ENCODE results near the gene TMOD1. TPM values are rescaled to one million over a fixed set of nuclear protein-coding genes. Genes with fewer than 3 reads are reported as not detected.
"Not testable (repeated sequence)": the region's sequence is repeated elsewhere in the genome, so short reads cannot be mapped to it uniquely, and the experiment has no call there.

The TMOD1 gene
- total RNA-seq, 1 donor from 2014 or later, result not detected

DNA sequence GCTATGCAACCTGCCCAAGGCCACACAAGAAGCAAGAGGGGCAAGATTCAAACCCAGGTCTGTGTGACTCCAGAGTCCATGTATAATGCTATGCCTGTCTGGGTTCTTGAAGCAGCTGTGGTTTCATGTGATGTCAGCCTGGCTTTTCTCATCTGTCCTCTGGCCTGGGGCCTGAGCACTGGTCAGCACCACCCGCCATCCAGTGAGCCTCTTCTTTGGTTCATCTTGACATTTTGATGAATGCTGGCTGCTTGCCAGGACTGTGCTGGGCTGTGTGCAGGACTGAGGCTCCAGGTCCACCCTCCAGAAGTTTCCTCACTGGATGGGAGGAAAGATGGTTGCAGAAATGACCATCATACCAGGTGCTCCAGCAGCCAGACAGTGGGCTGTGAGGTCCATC, 70.2 kb downstream of the TMOD1 start:
- Histone ChIP-seq H3K36me3 (ENCODE audit: control insufficient read depth, insufficient read depth, low read length) (no peaks in the 10 kb centered on the region), H3K27me3 (ENCODE audit: control insufficient read depth, insufficient read depth, low read length) (no peaks in the 10 kb centered on the region), H3K4me3 (ENCODE audit: low read depth, low read length) (no peak overlapping the region)
- TF ChIP-seq, protein P1, sequence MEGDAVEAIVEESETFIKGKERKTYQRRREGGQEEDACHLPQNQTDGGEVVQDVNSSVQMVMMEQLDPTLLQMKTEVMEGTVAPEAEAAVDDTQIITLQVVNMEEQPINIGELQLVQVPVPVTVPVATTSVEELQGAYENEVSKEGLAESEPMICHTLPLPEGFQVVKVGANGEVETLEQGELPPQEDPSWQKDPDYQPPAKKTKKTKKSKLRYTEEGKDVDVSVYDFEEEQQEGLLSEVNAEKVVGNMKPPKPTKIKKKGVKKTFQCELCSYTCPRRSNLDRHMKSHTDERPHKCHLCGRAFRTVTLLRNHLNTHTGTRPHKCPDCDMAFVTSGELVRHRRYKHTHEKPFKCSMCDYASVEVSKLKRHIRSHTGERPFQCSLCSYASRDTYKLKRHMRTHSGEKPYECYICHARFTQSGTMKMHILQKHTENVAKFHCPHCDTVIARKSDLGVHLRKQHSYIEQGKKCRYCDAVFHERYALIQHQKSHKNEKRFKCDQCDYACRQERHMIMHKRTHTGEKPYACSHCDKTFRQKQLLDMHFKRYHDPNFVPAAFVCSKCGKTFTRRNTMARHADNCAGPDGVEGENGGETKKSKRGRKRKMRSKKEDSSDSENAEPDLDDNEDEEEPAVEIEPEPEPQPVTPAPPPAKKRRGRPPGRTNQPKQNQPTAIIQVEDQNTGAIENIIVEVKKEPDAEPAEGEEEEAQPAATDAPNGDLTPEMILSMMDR (IDR thresholded peaks at IDR 0.05; ENCODE audit: insufficient read depth, low read length, severe bottlenecking), result no peak
- DNase-seq (ENCODE audit: low read depth), result no peak
- no peak for FAIRE-seq

DNA sequence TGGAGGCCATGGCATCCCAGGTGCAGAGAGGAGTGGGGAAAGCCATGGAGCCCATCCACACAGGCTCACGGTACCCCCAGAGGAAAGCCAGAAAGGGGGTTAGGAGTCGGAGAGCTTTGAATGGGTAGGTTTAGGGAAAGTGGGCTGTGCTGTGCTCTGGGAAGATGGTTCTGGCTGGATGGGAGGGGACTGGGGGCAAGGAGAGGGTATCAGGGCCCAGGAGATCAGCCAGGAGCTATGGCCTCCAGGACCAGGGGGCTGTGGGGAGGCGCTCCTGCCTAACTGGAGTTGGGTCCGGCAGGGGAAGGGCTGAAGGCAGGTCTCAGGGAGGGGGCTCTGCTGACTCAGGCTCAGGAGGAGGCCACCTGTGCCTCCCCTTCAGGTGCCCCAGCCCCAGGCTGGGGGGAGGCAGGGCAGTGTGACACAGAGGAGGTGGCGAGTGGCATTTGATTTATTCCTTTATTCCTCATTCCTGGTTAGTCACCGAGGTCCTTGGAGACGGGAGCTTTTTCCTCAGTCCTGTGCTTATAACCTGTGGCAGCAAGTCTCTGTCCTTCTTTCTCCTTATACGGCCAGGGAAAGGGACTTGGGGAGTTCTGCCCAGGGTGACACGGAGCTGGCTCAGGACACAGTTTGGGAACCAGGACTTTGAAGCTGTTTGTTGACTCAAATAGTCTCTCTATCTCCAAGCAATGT, 70.9 kb downstream of the TMOD1 start:
- TF ChIP-seq, protein P1 (IDR thresholded peaks at IDR 0.05; ENCODE audit: insufficient read depth, low read length, severe bottlenecking), result no peak
- DNase-seq (ENCODE audit: low read depth) (no peak), FAIRE-seq (no peak)
- H3K27me3 ChIP-seq (ENCODE audit: control insufficient read depth, insufficient read depth, low read length), result no peaks in the 10 kb centered on the region
- no peaks in the 10 kb centered on the region for H3K36me3 ChIP-seq (ENCODE audit: control insufficient read depth, insufficient read depth, low read length)
- no peak overlapping the region for H3K4me3 ChIP-seq (ENCODE audit: low read depth, low read length)

- Histone ChIP-seq H3K36me3 (ENCODE audit: control insufficient read depth, insufficient read depth, low read length) (no peaks in the 10 kb centered on the region), H3K4me3 (ENCODE audit: low read depth, low read length) (no peak overlapping the region), H3K27me3 (ENCODE audit: control insufficient read depth, insufficient read depth, low read length) (no peaks in the 10 kb centered on the region)
- no peak for DNase-seq (ENCODE audit: low read depth)
- TF ChIP-seq, protein P1 (IDR thresholded peaks at IDR 0.05; ENCODE audit: insufficient read depth, low read length, severe bottlenecking), result no peak
- FAIRE-seq, result no peak
These were observed 71.5 kb downstream of the TMOD1 start for GRCh38 chr9:97572892-97573365.

DNA sequence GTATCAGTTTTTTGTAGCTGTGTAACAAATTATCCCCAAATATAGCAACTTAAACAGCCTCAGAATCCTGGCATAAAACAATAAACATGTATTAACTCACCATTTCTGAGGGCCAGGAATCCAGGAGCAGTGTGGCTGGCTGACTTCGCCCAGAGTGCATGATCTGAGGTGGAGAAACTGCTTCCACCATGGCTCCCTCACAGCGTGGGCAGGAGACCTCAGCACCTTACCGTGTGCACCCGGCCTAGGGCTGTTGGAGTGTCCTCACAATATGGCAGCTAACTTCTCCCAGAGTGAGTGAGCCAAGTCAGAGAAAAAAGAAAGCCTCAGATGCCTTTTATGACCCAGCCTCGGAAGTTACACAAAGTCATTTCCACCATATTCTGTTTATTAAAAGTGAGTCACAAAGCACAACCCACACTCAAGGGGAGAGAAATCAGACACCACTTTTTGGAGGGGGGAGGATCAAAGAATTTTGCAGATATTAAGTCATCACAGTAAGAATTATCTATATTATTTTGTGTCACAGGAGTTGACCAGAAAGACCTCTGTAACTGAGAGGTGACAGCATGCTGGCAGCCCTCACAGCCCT, 72.1 kb downstream of the TMOD1 start:
- Histone ChIP-seq H3K27me3 (ENCODE audit: control insufficient read depth, insufficient read depth, low read length) (no peaks in the 10 kb centered on the region), H3K36me3 (ENCODE audit: control insufficient read depth, insufficient read depth, low read length) (no peaks in the 10 kb centered on the region), H3K4me3 (ENCODE audit: low read depth, low read length) (no peak overlapping the region)
- TF ChIP-seq, protein P1 (IDR thresholded peaks at IDR 0.05; ENCODE audit: insufficient read depth, low read length, severe bottlenecking), result no peak
- no peak for FAIRE-seq
- DNase-seq (ENCODE audit: low read depth), result no peak

GRCh38 chr9:97574101-97574571, 72.7 kb downstream of the TMOD1 start:
- H3K4me3 ChIP-seq (ENCODE audit: low read depth, low read length); FAIRE-seq; H3K36me3 ChIP-seq (ENCODE audit: control insufficient read depth, insufficient read depth, low read length); H3K27me3 ChIP-seq (ENCODE audit: control insufficient read depth, insufficient read depth, low read length); DNase-seq (ENCODE audit: low read depth): not testable (repeated sequence)

DNA sequence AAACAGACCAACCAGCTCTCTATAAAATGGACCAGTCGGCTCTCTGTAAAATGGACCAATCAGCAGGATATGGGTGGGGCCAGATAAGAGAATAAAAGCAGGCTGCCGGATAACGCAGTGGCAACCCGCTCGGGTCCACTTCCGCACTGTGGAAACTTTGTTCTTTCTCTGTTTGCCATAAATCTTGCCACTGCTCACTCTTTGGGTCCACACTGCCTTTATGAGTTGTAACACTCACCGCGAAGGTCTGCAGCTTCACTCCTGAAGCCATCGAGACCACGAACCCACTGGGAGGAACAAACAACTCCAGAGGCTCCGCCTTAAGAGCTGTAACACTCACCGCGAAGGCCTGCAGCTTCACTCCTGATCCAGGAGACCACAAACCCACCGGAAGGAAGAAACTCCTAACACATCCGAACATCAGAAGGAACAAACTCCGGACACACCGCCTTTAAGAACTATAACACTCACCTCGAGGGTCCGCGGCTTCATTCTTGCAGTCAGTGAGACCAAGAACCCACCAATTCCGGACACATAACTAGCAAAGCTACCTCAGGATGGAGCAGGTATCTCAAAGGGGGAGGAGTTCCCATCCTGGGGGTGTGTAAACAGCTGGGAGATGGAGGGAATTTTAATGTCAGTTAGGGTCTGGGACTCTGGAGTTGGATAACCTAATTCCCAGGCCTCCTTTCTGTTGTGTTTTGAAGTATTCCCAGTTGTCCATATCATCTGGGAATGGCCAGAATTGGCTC, 73.6 kb downstream of the TMOD1 start:
- not testable (repeated sequence) for H3K27me3 ChIP-seq (ENCODE audit: control insufficient read depth, insufficient read depth, low read length); H3K36me3 ChIP-seq (ENCODE audit: control insufficient read depth, insufficient read depth, low read length)

More for the DNA sequence above, 73.6 kb downstream of the TMOD1 start:
- not testable (repeated sequence) for FAIRE-seq; DNase-seq (ENCODE audit: low read depth); H3K4me3 ChIP-seq (ENCODE audit: low read depth, low read length)

Measured in bronchial epithelial cell (primary cell).